ENCODE results near the gene PALMD. TPM values are rescaled to one million over a fixed set of nuclear protein-coding genes. Genes with fewer than 3 reads are reported as not detected.

Gene PALMD
- total and polyA plus RNA-seq, 2 experiments from 2014 or later, result 14.0 to 18.5 TPM

DNA sequence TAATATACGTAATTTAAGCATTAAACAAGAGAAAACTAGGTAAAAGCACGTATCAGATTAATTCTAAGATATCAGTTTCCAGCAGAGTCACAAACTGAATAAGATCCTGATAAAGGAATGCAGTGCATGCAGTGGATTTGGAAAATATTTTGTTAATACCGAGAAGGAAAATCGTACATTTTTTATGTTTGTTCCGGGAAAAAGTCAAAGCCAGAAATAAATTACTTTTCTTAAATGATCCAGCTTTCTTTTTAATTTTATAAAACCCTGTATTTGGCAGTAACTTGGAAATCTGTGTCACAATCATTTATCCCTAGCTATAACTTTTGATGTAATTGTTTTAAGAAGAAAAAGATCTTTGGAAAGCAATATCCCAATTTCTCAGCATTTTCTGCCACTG lies 955 bp downstream of the PALMD start:
- WGBS (ENCODE audit: low lambda C conversion rate, missing lambda C conversion rate), result 64% methylated on average over 5 of the region's 5 CpGs
- peak overlapping the region; percentile 24 for H3K4me3 ChIP-seq
- H2AFZ ChIP-seq, result no peak overlapping the region

DNA sequence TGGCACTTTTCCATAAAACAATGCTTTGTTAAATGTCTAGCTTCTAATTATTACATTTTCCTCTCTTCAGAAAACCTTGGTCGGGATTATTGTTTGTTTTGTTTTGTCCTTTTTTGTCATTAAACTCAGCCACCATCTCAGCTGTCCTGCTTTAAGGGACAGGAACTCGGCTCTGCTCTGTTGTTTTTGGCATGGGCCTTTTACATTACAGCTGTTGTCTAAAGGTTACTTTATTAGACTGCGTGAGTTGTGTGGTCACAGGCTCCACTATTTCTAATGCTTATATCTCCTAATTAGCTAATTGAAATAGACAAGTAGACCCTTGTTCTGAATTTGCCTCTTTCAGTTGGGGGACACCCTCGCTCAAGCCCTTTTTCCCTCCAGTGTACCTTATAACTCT lies 1.6 kb downstream of the PALMD start:
- no peaks in the 10 kb centered on the region for H3K36me3 ChIP-seq (replicated peaks; ENCODE audit: insufficient read depth, low read depth)
- H3K4me3 ChIP-seq, result no peak overlapping the region
- H3K79me2 ChIP-seq, result no peaks in the 10 kb centered on the region
- no peaks in the 10 kb centered on the region for H3K9me2 ChIP-seq (replicated peaks; ENCODE audit: insufficient read depth)
- no peak overlapping the region for H2AFZ ChIP-seq
- TF ChIP-seq EZH2phosphoT487 (IDR thresholded peaks at IDR 0.05; ENCODE audit: low read depth, severe bottlenecking, unreplicated experiment) (no peak), CTCF (IDR thresholded peaks at IDR 0.05; ENCODE audit: poor library complexity) (no peak), EZH2 (IDR thresholded peaks at IDR 0.05; ENCODE audit: borderline replicate concordance) (no peak)
- no peaks in the 10 kb centered on the region for H4K20me1 ChIP-seq (ENCODE audit: insufficient read depth, poor library complexity, severe bottlenecking)
- no peak for DNase-seq (ENCODE audit: low spot score)
- 76% methylated on average over 4 of the region's 4 CpGs for WGBS (ENCODE audit: low lambda C conversion rate, missing lambda C conversion rate)
- H3K4me1 ChIP-seq (ENCODE audit: insufficient read depth), result peaks cover 8% of the 10 kb centered on the region
- peak overlapping the region; percentile 75 for H3K27ac ChIP-seq
- H3K4me2 ChIP-seq, result peak overlapping the region; percentile 13
- H3K9me3 ChIP-seq (ENCODE audit: low read depth), result no peaks in the 10 kb centered on the region
- H3K27me3 ChIP-seq, result no peaks in the 10 kb centered on the region

More for the DNA sequence above, 955 bp downstream of the PALMD start:
- no peak for DNase-seq (ENCODE audit: low spot score)
- no peaks in the 10 kb centered on the region for H3K27me3 ChIP-seq
- H3K4me1 ChIP-seq (ENCODE audit: insufficient read depth), result peaks cover 8% of the 10 kb centered on the region
- H3K27ac ChIP-seq, result peak overlapping the region; percentile 75
- H3K9me3 ChIP-seq (ENCODE audit: low read depth), result no peaks in the 10 kb centered on the region
- no peaks in the 10 kb centered on the region for H3K79me2 ChIP-seq
- no peak for TF ChIP-seq CTCF (IDR thresholded peaks at IDR 0.05; ENCODE audit: poor library complexity)
- TF ChIP-seq EZH2 (IDR thresholded peaks at IDR 0.05; ENCODE audit: borderline replicate concordance), result no peak
- no peak for TF ChIP-seq EZH2phosphoT487 (IDR thresholded peaks at IDR 0.05; ENCODE audit: low read depth, severe bottlenecking, unreplicated experiment)
- no peaks in the 10 kb centered on the region for H4K20me1 ChIP-seq (ENCODE audit: insufficient read depth, poor library complexity, severe bottlenecking)
- no peaks in the 10 kb centered on the region for H3K9me2 ChIP-seq (replicated peaks; ENCODE audit: insufficient read depth)
- H3K36me3 ChIP-seq (replicated peaks; ENCODE audit: insufficient read depth, low read depth), result no peaks in the 10 kb centered on the region
- peak overlapping the region; percentile 79 for H3K4me2 ChIP-seq

GRCh38 chr1:99648107-99648506 lies 2.2 kb downstream of the PALMD start:
- peak; percentile 21 for DNase-seq (ENCODE audit: low spot score)
- H3K9me2 ChIP-seq (replicated peaks; ENCODE audit: insufficient read depth), result no peaks in the 10 kb centered on the region
- no peaks in the 10 kb centered on the region for H3K9me3 ChIP-seq (ENCODE audit: low read depth)
- no peaks in the 10 kb centered on the region for H3K27me3 ChIP-seq
- no peak overlapping the region for H2AFZ ChIP-seq
- TF ChIP-seq CTCF (IDR thresholded peaks at IDR 0.05; ENCODE audit: poor library complexity) (peak; percentile 25), EZH2 (IDR thresholded peaks at IDR 0.05; ENCODE audit: borderline replicate concordance) (no peak)
- no peaks in the 10 kb centered on the region for H3K36me3 ChIP-seq (replicated peaks; ENCODE audit: insufficient read depth, low read depth)
- WGBS (ENCODE audit: low lambda C conversion rate, missing lambda C conversion rate), result 74% methylated on average over 4 of the region's 4 CpGs
- peaks cover 8% of the 10 kb centered on the region for H3K4me1 ChIP-seq (ENCODE audit: insufficient read depth)
- no peak overlapping the region for H3K4me3 ChIP-seq
- H3K27ac ChIP-seq, result no peak overlapping the region
- H3K4me2 ChIP-seq, result peak overlapping the region; percentile 13
- H4K20me1 ChIP-seq (ENCODE audit: insufficient read depth, poor library complexity, severe bottlenecking), result no peaks in the 10 kb centered on the region
- H3K79me2 ChIP-seq, result no peaks in the 10 kb centered on the region

GRCh38 chr1:99650030-99650429 lies 4.1 kb downstream of the PALMD start:
- H2AFZ ChIP-seq, result no peak overlapping the region
- no peak for DNase-seq (ENCODE audit: low spot score)
- TF ChIP-seq EZH2phosphoT487 (IDR thresholded peaks at IDR 0.05; ENCODE audit: low read depth, severe bottlenecking, unreplicated experiment), result no peak
- no peak for TF ChIP-seq EZH2 (IDR thresholded peaks at IDR 0.05; ENCODE audit: borderline replicate concordance)
- no peak overlapping the region for H3K4me2 ChIP-seq
- peaks cover 8% of the 10 kb centered on the region for H3K4me1 ChIP-seq (ENCODE audit: insufficient read depth)
- no peak overlapping the region for H3K27ac ChIP-seq
- H3K4me3 ChIP-seq, result no peak overlapping the region
- H3K27me3 ChIP-seq, result no peaks in the 10 kb centered on the region
- no peaks in the 10 kb centered on the region for H3K9me2 ChIP-seq (replicated peaks; ENCODE audit: insufficient read depth)
- H4K20me1 ChIP-seq (ENCODE audit: insufficient read depth, poor library complexity, severe bottlenecking), result no peaks in the 10 kb centered on the region
- no peaks in the 10 kb centered on the region for H3K36me3 ChIP-seq (replicated peaks; ENCODE audit: insufficient read depth, low read depth)
- no peaks in the 10 kb centered on the region for H3K79me2 ChIP-seq
- 73% methylated on average over 2 of the region's 2 CpGs for WGBS (ENCODE audit: low lambda C conversion rate, missing lambda C conversion rate)
- H3K9me3 ChIP-seq (ENCODE audit: low read depth), result no peaks in the 10 kb centered on the region

Measured in hepatocyte (in vitro differentiated cells).